K562 (cell line): ENCODE measurements around the gene TSPAN18.

Source experiments
- ATF4 ChIP-seq: fragments of 450-650 bp; formaldehyde crosslinking; IDR thresholded peaks from 2 replicates; pipeline ENCODE4 v1.4.0; 2022; ENCODE audit warnings: mild to moderate bottlenecking, moderate library complexity
- BRCA1 ChIP-seq, 2 experiments: fragments of 450-650 bp in 1 of 2; sonication (generic) in 1 of 2; formaldehyde crosslinking in 1 of 2; IDR thresholded peaks; 2 replicates each; pipeline versions ENCODE4 v1.5.0 to v1.6.1; 2017 to 2020; ENCODE audit warnings: mild to moderate bottlenecking in 1 of 2, missing genetic modification reagents in 1 of 2
- E2F5 ChIP-seq: sonication (generic); formaldehyde crosslinking; IDR thresholded peaks from 2 replicates; pipeline ENCODE4 v1.8.0; 2022; ENCODE audit warnings: mild to moderate bottlenecking, missing genetic modification reagents
- MAZ ChIP-seq, 2 experiments: fragments of 450-650 bp in 1 of 2; sonication (generic) in 1 of 2; formaldehyde crosslinking; IDR thresholded peaks in 1 of 2; conservative IDR thresholded peaks in 1 of 2; 2 replicates each; pipeline versions ENCODE4 v1.4.0 to v1.5.0; 2020; ENCODE audit warnings: mild to moderate bottlenecking in 1 of 2, missing genetic modification reagents in 1 of 2
- NCOA1 ChIP-seq: fragments of 450-650 bp; IDR thresholded peaks from 2 replicates; pipeline ENCODE4 v1.6.1; 2016; ENCODE audit warnings: low read depth
- PHF21A ChIP-seq: fragments of 450-650 bp; IDR thresholded peaks from 2 replicates; pipeline ENCODE4 v1.6.1; 2017; ENCODE audit warnings: low read depth, borderline replicate concordance
- RFX5 ChIP-seq: IDR thresholded peaks from 2 replicates; pipeline ENCODE4 v1.6.1; 2011; ENCODE audit warnings: low read depth, mild to moderate bottlenecking, improper control_type of control experiment, low read length
- TAF15 ChIP-seq: fragments of 200-400 bp; formaldehyde crosslinking; IDR thresholded peaks from 2 replicates; pipeline ENCODE4 v1.6.1; 2017; ENCODE audit warnings: mild to moderate bottlenecking, low read depth, low read length, moderate library complexity
- ZKSCAN1 ChIP-seq: fragments of 150-350 bp; IDR thresholded peaks from 2 replicates; pipeline ENCODE4 v1.6.1; 2016; ENCODE audit warnings: low read depth, low read length
- TF ChIP-seq, protein P1 (sequence below): fragments of 450-650 bp; IDR thresholded peaks from 2 replicates; pipeline ENCODE4 v1.6.1; 2016

GRCh38 chr11:44842220-44842619, 115.5 kb downstream of the TSPAN18 start:
- no peak for TF ChIP-seq E2F5 (CRISPR knock-in tag)
- no peak for TF ChIP-seq NCOA1
- no peak for TF ChIP-seq BRCA1 (IDR thresholded peaks at IDR 0.05)
- TF ChIP-seq BRCA1 (CRISPR knock-in tag; IDR thresholded peaks at IDR 0.05), result no peak
- TF ChIP-seq, protein P1, sequence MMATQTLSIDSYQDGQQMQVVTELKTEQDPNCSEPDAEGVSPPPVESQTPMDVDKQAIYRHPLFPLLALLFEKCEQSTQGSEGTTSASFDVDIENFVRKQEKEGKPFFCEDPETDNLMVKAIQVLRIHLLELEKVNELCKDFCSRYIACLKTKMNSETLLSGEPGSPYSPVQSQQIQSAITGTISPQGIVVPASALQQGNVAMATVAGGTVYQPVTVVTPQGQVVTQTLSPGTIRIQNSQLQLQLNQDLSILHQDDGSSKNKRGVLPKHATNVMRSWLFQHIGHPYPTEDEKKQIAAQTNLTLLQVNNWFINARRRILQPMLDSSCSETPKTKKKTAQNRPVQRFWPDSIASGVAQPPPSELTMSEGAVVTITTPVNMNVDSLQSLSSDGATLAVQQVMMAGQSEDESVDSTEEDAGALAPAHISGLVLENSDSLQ, result no peak
- TF ChIP-seq ZKSCAN1, result no peak
- no peak for TF ChIP-seq MAZ (CRISPR knock-in tag; conservative IDR thresholded peaks at IDR 0.05 in 1 of 2, IDR thresholded peaks at IDR 0.05 in 1 of 2)
- TF ChIP-seq PHF21A, result no peak
- no peak for TF ChIP-seq ATF4 (CRISPR knock-in tag)
- no peak for TF ChIP-seq TAF15
- TF ChIP-seq RFX5, result no peak
